ENCODE data around the gene C6orf132.
"Not testable (repeated sequence)": the region's sequence is repeated elsewhere in the genome, so short reads cannot be mapped to it uniquely, and the experiment has no call there.

The C6orf132 gene

DNA sequence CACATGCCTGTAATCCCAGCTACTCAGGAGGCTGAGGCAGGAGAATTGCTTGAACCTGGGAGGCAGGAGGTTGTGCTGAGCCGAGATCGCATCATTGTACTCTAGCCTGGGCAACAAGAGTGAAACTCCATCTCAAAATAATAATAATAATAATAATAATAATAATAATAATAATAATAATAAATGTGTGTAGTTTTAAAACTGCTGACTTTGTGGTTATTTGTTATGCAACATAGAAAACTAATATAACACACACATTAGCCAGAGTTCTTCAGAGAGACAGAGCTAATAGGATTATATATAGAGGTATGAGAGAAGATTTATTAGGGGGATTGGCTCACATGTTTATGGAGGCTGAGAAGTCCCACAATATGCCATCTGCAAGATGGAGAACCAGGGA, 27.4 kb upstream of the C6orf132 start:
- not testable (repeated sequence) for DNase-seq (ENCODE audit: low spot score); H3K27me3 Mint-ChIP-seq (ENCODE audit: low read depth); H3K27ac Mint-ChIP-seq; H3K4me3 Mint-ChIP-seq; H3K9me3 Mint-ChIP-seq; H3K36me3 Mint-ChIP-seq (ENCODE audit: low read depth); H3K4me1 Mint-ChIP-seq (ENCODE audit: low read depth)

DNA sequence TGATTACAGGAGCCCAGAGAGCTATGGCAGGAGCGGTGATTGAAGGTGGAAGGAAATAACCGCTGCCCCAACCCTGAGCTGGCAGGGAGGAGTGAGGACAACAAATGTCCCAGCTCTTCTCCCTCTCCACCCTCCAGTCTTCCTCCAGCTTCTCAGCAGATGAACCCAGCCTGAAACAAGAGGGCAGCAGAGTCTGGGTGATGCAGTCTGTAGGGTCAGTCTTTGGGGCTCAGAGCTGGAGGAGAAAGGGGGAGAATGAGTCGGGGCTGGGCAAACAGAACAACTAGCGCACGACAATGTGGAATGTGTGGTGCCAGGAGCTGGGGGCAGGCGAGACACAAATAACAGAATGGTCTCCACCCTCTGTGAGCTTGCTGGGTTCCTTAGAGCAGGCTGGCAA, 26.2 kb upstream of the C6orf132 start:
- no peak for DNase-seq (ENCODE audit: low spot score)
- Mint-ChIP-seq H3K9me3 (no peaks in the 10 kb centered on the region), H3K27me3 (ENCODE audit: low read depth) (no peaks in the 10 kb centered on the region), H3K27ac (no peak overlapping the region), H3K4me1 (ENCODE audit: low read depth) (peaks cover 4% of the 10 kb centered on the region), H3K36me3 (ENCODE audit: low read depth) (no peaks in the 10 kb centered on the region), H3K4me3 (no peak overlapping the region)

DNA sequence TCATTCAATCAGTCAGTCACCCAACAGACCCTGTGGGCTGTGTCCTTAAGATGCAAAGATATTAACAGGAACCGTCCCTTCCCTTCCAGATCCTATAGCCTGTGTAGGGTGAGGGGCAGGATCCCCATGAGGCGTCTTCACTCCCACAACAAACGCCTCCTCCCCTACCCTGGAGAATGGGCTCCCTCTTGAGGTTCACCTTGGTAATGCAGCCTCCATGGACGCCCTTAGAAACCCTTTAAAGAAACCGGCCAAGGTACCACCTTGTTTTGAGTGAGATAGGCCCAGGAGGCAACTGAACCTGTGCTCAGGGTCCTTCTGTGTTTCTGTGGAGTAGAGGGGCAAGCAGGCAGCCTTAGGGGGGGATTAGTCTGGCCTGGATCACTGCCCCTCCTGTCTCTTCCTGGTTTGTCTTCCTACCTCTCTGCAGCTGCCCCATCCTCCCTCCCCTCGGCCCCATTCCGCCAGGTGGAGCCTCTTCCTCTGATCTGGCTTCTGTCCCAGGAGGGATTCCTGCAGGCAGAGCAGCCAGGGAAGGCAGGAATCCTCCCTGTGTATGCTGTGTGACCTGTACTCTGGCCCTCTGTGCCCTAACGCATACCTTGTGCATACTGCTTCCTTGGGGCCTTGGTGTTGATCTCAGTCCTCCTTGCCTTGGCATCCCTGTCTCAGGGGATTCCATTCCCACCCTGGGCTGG, 24.2 kb upstream of the C6orf132 start:
- Mint-ChIP-seq H3K36me3 (ENCODE audit: low read depth) (no peaks in the 10 kb centered on the region), H3K27ac (no peak overlapping the region), H3K4me1 (ENCODE audit: low read depth) (peaks cover 4% of the 10 kb centered on the region), H3K9me3 (no peaks in the 10 kb centered on the region), H3K4me3 (no peak overlapping the region), H3K27me3 (ENCODE audit: low read depth) (no peaks in the 10 kb centered on the region)
- peak; percentile 59 for DNase-seq (ENCODE audit: low spot score)

DNA sequence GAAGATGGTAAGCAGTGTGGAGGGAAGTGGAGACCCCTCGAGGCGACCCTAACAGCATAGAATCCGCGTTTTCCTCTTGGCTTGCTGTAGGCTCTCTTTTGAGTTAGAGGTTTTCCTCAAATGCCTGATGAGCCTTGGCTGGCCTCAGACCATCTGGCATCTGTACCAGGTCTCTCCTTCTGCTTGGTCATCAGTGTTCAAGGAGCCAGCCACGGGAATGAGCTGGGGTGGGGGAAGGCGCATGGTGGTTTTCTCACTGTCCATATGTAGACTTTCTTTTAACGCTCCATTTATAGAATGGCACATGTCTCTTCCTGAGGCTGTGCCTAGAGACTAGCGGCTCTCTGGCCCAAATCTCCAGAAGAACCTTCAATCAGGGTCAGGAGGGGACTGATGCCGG, 22.6 kb upstream of the C6orf132 start:
- no peak overlapping the region for H3K27ac Mint-ChIP-seq
- peaks cover 4% of the 10 kb centered on the region for H3K4me1 Mint-ChIP-seq (ENCODE audit: low read depth)
- no peaks in the 10 kb centered on the region for H3K9me3 Mint-ChIP-seq
- DNase-seq (ENCODE audit: low spot score) = no peak
- no peaks in the 10 kb centered on the region for H3K36me3 Mint-ChIP-seq (ENCODE audit: low read depth)
- H3K4me3 Mint-ChIP-seq = no peak overlapping the region
- H3K27me3 Mint-ChIP-seq (ENCODE audit: low read depth) = peaks cover 5% of the 10 kb centered on the region

DNA sequence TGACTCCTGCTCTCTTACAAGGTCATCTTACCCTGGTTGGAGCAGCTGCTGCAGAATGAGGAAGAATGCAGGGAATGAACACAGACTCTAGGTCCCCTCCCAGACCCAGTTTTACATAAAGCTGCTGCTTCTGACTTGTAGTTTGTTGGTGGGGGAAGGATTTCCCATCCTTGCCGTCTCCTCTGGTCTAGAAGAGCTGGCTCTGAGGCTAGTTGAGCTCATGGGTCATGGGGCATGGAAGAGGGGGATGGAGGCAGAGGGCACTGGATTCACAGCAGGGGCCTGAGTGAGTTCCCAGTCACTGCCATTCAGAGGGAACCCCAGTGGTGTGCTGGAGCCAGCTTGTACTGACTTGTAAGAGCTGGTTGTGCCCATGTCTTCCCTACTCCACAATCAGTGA, 21.6 kb upstream of the C6orf132 start:
- DNase-seq (ENCODE audit: low spot score) = no peak
- H3K4me3 Mint-ChIP-seq = no peak overlapping the region
- H3K27me3 Mint-ChIP-seq (ENCODE audit: low read depth) = peaks cover 5% of the 10 kb centered on the region
- no peaks in the 10 kb centered on the region for H3K36me3 Mint-ChIP-seq (ENCODE audit: low read depth)
- H3K27ac Mint-ChIP-seq = no peak overlapping the region
- H3K4me1 Mint-ChIP-seq (ENCODE audit: low read depth) = peaks cover 4% of the 10 kb centered on the region
- no peaks in the 10 kb centered on the region for H3K9me3 Mint-ChIP-seq

DNA sequence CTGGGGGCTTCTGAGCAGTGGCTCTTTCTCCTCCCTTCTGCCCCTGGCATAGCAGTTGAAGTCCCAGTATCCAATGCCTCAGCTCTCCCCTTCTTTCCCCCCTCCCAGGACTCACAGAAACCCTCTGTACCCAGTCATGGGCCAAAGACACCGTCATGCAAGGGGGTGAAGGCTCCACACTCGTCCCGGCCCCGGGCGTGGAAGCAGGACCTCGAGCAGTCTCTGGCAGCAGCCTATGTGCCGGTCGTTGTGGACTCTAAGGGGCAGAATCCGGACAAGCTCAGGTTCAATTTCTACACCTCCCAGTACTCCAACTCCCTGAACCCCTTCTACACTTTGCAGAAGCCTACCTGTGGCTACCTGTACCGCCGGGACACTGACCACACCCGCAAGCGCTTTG, 20.4 kb upstream of the C6orf132 start:
- H3K4me1 Mint-ChIP-seq (ENCODE audit: low read depth) = peaks cover 4% of the 10 kb centered on the region
- H3K36me3 Mint-ChIP-seq (ENCODE audit: low read depth) = no peaks in the 10 kb centered on the region
- no peaks in the 10 kb centered on the region for H3K9me3 Mint-ChIP-seq
- H3K27me3 Mint-ChIP-seq (ENCODE audit: low read depth) = peaks cover 5% of the 10 kb centered on the region
- H3K4me3 Mint-ChIP-seq = no peak overlapping the region
- no peak overlapping the region for H3K27ac Mint-ChIP-seq
- DNase-seq (ENCODE audit: low spot score) = no peak

DNA sequence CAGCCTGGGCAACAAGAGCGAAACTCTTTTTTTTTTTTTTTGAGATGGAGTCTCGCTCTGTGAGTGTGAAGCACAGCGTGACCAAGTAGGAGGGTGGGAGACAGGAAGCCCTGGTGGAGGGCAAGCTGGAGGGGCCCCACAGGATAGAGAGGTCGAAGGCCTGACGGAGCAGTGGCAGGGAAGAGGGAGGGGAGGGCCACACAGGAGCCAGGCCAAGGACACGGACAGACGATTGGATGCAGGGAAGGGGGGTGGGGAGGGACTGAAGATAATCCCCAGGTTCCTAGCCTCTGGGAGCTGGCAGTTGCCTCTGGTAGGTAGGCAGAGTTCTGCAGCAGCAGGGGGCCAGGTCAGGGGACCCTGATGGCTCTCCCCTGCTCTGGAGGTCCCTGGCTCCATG, 20.0 kb upstream of the C6orf132 start:
- Mint-ChIP-seq H3K36me3 (ENCODE audit: low read depth) (no peaks in the 10 kb centered on the region), H3K4me3 (no peak overlapping the region), H3K27ac (no peak overlapping the region), H3K9me3 (no peaks in the 10 kb centered on the region), H3K27me3 (ENCODE audit: low read depth) (peaks cover 5% of the 10 kb centered on the region), H3K4me1 (ENCODE audit: low read depth) (peaks cover 4% of the 10 kb centered on the region)
- DNase-seq (ENCODE audit: low spot score) = no peak

DNA sequence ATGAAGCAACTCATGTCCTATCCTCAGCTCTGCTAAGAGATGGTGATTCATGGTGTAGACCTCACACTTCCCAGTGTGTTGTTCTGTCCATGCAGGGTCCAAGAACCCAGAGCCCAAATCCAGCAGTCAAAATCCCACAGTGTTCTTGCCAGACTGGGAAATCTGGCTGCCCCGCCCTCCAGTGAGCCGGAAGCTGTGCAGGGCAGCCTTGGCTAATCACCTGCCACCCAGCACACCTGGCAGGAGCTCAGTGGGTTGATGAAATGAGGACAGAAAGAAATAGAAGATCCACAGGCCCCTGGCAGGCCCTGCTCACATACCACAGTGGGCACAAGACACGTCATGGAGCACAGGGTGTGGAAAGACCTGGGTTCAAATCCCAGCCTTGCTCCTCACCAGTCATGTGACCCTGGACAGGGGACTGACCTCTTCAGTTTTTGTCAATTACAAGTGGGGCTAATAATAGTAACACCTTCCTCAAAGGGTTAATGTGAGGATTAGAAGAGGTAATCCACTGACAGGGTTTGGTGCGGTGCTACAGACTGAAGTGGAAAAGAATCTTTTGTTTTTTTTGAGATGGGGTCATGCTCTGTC, 17.1 kb upstream of the C6orf132 start:
- no peaks in the 10 kb centered on the region for H3K9me3 Mint-ChIP-seq
- no peak for DNase-seq (ENCODE audit: low spot score)
- no peaks in the 10 kb centered on the region for H3K4me1 Mint-ChIP-seq (ENCODE audit: low read depth)
- no peaks in the 10 kb centered on the region for H3K36me3 Mint-ChIP-seq (ENCODE audit: low read depth)
- peaks cover 5% of the 10 kb centered on the region for H3K27me3 Mint-ChIP-seq (ENCODE audit: low read depth)
- no peak overlapping the region for H3K27ac Mint-ChIP-seq
- no peak overlapping the region for H3K4me3 Mint-ChIP-seq

DNA sequence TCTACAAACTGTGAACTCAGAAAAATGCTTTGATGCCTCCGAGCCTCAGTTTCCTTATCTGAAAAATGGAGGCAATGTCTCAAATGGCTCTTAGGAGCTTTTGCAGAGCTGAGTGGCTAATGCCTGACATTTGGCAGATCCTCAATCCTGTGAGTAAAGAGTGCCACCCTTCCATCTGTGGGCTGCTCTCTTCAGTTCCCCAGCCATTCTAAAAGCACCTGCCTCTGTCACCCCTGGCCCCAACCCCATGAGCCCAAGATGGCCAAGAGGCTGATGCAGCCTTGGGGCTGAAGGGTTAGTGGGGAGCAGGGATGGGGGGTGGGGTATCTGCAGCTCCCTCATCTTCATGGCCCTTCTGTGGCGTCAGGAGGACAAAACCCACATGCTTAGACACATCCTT, 16.2 kb upstream of the C6orf132 start:
- Mint-ChIP-seq H3K9me3 (no peaks in the 10 kb centered on the region), H3K36me3 (ENCODE audit: low read depth) (no peaks in the 10 kb centered on the region), H3K4me3 (no peak overlapping the region), H3K4me1 (ENCODE audit: low read depth) (no peaks in the 10 kb centered on the region), H3K27me3 (ENCODE audit: low read depth) (peaks cover 5% of the 10 kb centered on the region), H3K27ac (no peak overlapping the region)
- no peak for DNase-seq (ENCODE audit: low spot score)

DNA sequence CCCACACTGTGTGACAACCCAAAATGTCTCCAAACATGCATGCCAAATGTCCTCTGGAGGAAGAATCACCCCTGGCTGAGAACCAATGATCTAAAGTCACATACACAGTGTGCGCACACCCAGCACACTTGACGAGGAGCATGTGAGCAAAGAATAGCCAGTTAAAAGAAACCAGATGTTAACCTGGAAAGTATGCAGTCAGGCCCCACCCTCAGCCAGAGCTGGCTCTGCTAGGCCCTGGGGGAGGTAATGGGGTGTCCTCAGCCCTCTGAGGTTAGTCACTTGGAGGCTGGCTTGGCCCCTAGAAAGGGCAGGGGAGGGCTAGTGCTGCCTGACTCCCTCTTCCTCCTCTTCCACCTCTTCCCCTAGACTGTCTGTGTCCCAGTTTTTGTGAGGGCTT, 15.6 kb upstream of the C6orf132 start:
- no peak overlapping the region for H3K4me3 Mint-ChIP-seq
- no peaks in the 10 kb centered on the region for H3K36me3 Mint-ChIP-seq (ENCODE audit: low read depth)
- H3K27me3 Mint-ChIP-seq (ENCODE audit: low read depth) = peaks cover 5% of the 10 kb centered on the region
- DNase-seq (ENCODE audit: low spot score) = no peak
- no peaks in the 10 kb centered on the region for H3K9me3 Mint-ChIP-seq
- H3K4me1 Mint-ChIP-seq (ENCODE audit: low read depth) = no peaks in the 10 kb centered on the region
- H3K27ac Mint-ChIP-seq = no peak overlapping the region

DNA sequence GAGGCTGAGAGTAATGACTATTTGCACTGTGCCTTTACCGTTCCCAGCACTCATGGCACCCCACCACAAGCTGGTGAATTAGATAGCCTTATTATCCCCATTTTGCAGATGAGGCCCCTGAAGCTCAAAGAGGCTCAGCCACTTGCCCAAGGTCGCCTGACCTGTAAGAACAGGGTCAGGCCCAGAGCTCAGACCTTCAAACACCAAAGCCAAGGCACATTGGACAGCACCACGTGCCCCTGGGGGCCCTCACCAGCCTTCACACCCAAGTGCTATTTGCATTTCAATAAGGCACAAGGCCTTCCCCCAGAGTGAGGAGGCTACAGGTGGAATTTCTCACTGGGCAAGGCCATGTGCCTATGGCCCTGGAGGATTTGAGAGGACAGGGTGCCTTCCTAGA, 14.2 kb upstream of the C6orf132 start:
- Mint-ChIP-seq H3K27ac (no peak overlapping the region), H3K4me3 (no peak overlapping the region), H3K36me3 (ENCODE audit: low read depth) (no peaks in the 10 kb centered on the region), H3K27me3 (ENCODE audit: low read depth) (peaks cover 5% of the 10 kb centered on the region), H3K4me1 (ENCODE audit: low read depth) (no peaks in the 10 kb centered on the region), H3K9me3 (no peaks in the 10 kb centered on the region)
- no peak for DNase-seq (ENCODE audit: low spot score)

DNA sequence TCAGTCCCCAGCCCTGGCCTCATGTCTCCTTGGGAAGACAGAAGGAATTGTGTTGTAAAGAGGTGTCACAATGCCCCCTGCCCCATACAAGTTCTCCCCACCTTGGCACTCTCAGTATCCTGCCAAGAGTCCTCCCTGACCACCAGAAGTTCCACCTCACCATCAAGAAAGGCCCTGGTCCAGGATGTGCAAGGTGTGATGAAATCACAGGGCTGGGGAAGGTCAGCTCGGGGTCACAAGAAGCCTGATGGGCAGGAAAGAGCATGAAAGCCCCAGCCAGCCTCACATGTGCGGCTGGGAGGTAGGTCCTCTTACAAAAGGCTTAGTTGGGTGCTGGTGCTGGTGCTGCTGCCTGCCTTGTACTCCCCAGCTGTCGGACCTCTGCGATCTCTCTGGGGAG, 12.9 kb upstream of the C6orf132 start:
- no peak for DNase-seq (ENCODE audit: low spot score)
- Mint-ChIP-seq H3K36me3 (ENCODE audit: low read depth) (no peaks in the 10 kb centered on the region), H3K9me3 (no peaks in the 10 kb centered on the region), H3K27ac (no peak overlapping the region), H3K4me1 (ENCODE audit: low read depth) (no peaks in the 10 kb centered on the region), H3K4me3 (no peak overlapping the region), H3K27me3 (ENCODE audit: low read depth) (peaks cover 2% of the 10 kb centered on the region)

DNA sequence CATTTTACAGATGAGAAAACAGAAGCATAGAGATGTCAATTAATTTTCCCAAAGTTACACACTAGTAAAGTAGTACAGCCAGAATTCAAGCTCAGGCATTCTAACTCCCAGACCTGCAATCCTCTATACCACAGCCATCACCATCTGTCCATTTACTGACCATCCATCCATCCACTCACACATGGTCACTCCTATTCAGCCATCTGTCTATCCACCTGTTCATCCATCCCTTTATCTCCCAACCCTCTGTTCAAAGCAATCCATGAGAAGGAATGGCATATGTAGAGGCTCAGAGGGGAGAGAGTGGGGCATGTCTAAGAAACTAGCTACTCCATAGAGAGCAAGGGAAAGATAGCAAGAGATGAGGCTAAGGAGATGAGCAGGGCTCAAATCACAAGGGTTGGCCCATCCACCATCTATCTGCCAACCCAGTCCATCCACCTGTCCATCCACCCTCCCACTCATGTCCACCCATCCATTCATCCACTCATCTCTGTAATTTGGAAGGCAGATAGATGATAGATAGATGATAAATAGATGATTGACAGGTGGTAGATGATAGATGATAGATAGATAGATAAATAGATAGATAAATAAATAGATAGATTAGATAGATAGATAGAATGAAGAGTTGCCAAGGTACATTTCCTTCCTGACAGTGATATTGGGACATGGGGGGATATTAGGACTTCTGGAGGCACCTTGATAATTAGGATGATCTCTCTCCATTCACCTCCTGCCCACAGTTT, 12.2 kb upstream of the C6orf132 start:
- DNase-seq (ENCODE audit: low spot score) = no peak
- H3K36me3 Mint-ChIP-seq (ENCODE audit: low read depth) = no peaks in the 10 kb centered on the region
- no peak overlapping the region for H3K4me3 Mint-ChIP-seq
- no peaks in the 10 kb centered on the region for H3K27me3 Mint-ChIP-seq (ENCODE audit: low read depth)
- H3K9me3 Mint-ChIP-seq = no peaks in the 10 kb centered on the region
- no peaks in the 10 kb centered on the region for H3K4me1 Mint-ChIP-seq (ENCODE audit: low read depth)
- no peak overlapping the region for H3K27ac Mint-ChIP-seq

DNA sequence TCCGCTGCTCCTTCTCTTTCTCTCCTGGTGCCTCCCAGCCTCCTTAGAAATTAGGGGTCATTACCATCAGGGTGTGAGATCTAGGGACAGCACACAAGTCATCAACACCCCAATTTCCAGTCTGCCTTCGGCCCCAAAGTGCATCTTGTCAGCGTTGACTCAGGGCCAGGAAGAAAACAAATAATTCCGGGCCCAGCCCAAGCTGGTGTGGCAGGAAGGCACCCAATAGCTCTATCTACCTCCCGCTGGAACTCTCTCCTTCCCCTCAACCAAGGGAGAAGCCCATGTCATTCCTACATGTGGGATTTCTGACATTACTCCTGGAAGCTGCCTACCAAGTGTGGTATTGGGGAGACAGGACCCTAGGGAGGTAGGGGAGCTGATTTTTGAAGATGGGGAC, 11.5 kb upstream of the C6orf132 start:
- Mint-ChIP-seq H3K9me3 (no peaks in the 10 kb centered on the region), H3K27me3 (ENCODE audit: low read depth) (no peaks in the 10 kb centered on the region), H3K4me1 (ENCODE audit: low read depth) (no peaks in the 10 kb centered on the region), H3K27ac (no peak overlapping the region), H3K4me3 (no peak overlapping the region), H3K36me3 (ENCODE audit: low read depth) (no peaks in the 10 kb centered on the region)
- no peak for DNase-seq (ENCODE audit: low spot score)
